GM12865 (cell line): ENCODE measurements around the gene NR2F1-AS1.

Experiments
- DNase-seq: peaks from one replicate; pipeline ENCODE4 v3.0.0; 2010; ENCODE audit warnings: low read depth
- H3K4me3 ChIP-seq: 2 replicates; pipeline ENCODE4 v1.5.1; 2011; ENCODE audit warnings: mild to moderate bottlenecking, low read depth, low read length, control low read depth
- TF ChIP-seq, protein P1 (sequence below): IDR thresholded peaks from 2 replicates; pipeline ENCODE4 v1.5.1; 2011; ENCODE audit warnings: low read length, control low read depth, low read depth, inconsistent platforms; ENCODE audit not compliant: insufficient read depth; ENCODE audit errors: missing control alignments

NR2F1-AS1 gene

DNA sequence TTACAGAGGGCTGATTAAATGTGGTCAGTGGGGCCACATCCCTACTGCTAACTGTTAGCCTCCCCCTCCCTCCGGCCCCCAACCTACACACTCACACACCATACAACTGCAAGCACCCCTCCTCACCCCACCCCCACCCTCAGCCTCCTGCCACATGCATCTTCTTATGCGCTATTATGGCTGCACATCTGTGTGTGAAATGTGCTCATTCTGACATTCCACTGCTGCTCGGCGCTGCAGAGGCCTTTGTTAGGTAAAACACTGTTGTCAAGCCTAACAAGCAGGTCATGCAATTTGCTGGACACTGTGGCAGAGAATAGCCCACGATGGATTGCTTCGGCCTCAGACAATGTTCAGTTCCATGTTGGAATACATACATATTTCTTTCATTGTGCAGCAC, 173.6 kb downstream of the NR2F1-AS1 start:
- TF ChIP-seq, protein P1, sequence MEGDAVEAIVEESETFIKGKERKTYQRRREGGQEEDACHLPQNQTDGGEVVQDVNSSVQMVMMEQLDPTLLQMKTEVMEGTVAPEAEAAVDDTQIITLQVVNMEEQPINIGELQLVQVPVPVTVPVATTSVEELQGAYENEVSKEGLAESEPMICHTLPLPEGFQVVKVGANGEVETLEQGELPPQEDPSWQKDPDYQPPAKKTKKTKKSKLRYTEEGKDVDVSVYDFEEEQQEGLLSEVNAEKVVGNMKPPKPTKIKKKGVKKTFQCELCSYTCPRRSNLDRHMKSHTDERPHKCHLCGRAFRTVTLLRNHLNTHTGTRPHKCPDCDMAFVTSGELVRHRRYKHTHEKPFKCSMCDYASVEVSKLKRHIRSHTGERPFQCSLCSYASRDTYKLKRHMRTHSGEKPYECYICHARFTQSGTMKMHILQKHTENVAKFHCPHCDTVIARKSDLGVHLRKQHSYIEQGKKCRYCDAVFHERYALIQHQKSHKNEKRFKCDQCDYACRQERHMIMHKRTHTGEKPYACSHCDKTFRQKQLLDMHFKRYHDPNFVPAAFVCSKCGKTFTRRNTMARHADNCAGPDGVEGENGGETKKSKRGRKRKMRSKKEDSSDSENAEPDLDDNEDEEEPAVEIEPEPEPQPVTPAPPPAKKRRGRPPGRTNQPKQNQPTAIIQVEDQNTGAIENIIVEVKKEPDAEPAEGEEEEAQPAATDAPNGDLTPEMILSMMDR, result no peak
- no peak for DNase-seq
- no peak overlapping the region for H3K4me3 ChIP-seq

DNA sequence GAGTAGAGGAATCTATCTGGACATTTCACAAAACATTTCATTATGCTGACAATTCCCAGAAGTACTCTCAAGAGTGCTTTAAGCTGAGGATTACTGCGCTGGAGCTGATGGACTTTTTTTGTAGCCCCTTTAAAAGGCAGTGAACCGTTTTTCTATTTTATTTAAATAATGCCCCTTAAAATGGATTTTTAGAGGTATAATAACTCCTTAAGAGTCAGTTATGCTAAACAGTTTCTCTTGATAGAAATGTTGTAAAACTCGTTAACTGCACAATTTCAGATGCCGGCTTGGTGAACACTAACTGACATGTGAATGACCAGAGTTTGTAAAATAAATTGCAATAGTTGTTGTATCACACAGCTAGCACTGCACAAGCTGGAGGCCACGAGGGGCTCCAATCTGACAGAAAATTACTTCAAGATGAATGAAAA, 174.0 kb downstream of the NR2F1-AS1 start:
- TF ChIP-seq, protein P1, result no peak
- no peak for DNase-seq
- no peak overlapping the region for H3K4me3 ChIP-seq

DNA sequence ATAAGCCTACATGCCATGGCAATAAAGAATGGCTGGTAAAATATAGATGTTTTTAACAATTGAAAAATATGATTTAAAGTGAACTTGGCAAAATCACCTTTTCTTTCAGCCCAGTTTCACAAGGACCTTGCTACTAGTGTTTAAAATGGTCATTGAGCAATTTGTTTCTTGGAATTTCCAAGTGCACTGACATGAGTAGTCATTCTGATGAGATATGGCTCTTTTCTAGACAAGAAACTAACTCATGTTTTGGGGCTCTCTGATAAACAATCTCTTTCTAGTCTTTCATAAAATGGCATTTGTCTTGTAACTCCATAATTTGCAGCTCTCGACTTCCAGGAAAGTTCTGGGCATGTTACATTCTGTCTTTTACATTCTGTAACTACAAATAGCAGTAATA, 176.8 kb downstream of the NR2F1-AS1 start:
- H3K4me3 ChIP-seq, result no peak overlapping the region
- TF ChIP-seq, protein P1, result no peak
- DNase-seq, result no peak

DNA sequence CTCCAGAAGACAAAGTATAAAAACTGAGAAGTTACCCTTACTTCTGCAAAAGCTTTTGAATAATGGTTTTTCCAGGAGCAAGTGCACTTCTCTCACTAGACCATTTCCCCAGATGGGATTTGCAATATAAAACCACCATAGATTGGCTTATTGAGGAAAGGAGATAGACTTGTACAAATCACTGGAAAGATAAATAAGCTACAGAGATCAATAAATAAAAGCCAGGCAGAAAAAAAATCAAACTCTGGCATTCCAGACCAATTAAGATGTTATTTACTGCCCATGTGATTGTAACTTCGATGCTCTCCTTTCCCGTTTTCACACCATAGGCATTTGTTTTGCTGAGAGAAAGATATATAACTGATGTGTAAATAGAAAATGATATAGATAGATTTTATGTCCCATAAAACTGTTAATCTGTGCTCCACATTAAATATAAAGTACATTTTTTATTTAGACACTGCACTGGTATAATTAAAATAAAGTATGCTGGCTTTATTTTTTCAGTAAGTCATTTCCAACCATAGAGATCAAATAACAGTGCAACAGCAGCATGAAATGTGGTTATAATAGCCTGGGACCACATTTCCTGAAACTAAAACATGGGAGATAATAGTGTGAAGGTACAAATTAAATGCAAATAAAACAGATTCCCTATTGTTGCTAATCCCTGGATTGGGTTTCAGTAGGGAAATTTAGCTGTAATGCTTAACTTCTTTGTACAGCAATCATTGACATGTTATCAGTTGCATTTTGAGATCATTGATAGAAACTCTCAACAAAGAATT, 177.7 kb downstream of the NR2F1-AS1 start:
- TF ChIP-seq, protein P1, result no peak
- no peak for DNase-seq
- no peak overlapping the region for H3K4me3 ChIP-seq

DNA sequence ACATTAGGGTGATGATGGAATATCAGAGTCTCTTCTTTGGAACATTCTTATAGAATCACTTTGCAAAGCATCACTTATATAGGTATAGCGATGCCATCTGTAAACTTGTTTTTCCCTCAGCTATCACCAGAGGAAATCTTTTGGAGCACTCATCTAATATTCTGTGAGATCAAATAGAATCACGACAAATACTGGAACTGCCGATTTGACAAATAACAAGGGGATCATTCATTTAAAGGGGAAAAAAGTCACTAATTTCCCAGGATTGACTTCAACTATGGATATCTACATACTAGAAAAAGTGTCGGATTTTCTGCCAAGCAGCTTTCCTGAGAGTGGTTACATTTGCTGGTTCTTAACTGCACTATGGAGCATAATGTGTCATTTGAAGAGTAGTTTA, 178.6 kb downstream of the NR2F1-AS1 start:
- no peak for DNase-seq
- H3K4me3 ChIP-seq, result no peak overlapping the region
- TF ChIP-seq, protein P1, result no peak

DNA sequence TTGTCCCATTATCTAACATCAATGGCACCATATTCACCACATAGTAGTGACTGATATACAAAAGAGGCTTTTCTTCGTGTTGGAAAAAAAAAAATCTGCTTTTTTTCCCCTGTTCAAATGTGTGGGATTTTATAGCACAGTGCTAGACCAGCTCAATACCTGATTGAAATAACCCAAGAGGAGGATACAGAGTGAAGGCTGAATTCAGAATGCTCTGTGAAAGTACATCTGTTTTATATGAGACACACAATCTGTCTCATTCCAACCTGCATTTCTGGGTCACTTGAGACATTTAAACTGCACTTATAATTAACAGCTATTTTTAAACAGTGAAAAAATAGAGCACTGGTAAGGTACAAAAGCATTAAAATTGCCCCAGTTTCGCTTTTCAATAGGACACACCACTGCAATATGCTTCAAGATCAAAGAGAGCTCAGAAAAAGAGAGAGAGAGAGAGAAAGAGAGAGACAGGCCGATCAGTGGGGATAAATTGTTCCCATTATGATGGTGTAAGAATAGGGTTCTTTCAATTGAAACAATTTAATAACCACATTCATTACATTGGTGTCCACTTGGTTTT, 179.3 kb downstream of the NR2F1-AS1 start:
- H3K4me3 ChIP-seq, result no peak overlapping the region
- TF ChIP-seq, protein P1, result no peak
- no peak for DNase-seq
